Liver (tissue), 9 donors: ENCODE measurements around the gene SLC16A10. TPM values are rescaled to one million over a fixed set of nuclear protein-coding genes. Genes with fewer than 3 reads are reported as not detected.

Experiments used
- DNase-seq: peaks from one replicate; pipeline ENCODE4 v3.0.0-alpha.2; 2017; ENCODE audit warnings: low spot score
- H3K27ac ChIP-seq, 2 donors: one replicate each; pipeline ENCODE4 v1.7.0; 2013; ENCODE audit warnings: inconsistent platforms in 2 of 2, low read length in 2 of 2, control low read depth in 1 of 2, low read depth in 1 of 2, mild to moderate bottlenecking in 1 of 2
- H3K27me3 ChIP-seq, 4 donors: one replicate each; pipeline versions ENCODE4 v1.6.1 to v1.7.0; 2013; ENCODE audit warnings: low read length in 3 of 4, inconsistent platforms in 1 of 4, mild to moderate bottlenecking in 1 of 4, moderate library complexity in 1 of 4; ENCODE audit not compliant: control insufficient read depth in 4 of 4, insufficient read depth in 4 of 4
- H3K36me3 ChIP-seq, 4 donors: one replicate each; pipeline versions ENCODE4 v1.6.1 to v1.7.0; 2013; ENCODE audit warnings: low read length in 3 of 4, mild to moderate bottlenecking in 3 of 4, low read depth in 1 of 4, moderate library complexity in 1 of 4; ENCODE audit not compliant: control insufficient read depth in 4 of 4, insufficient read depth in 3 of 4
- H3K4me1 ChIP-seq, 4 donors: one replicate each; pipeline versions ENCODE4 v1.6.1 to v1.7.0; 2013; ENCODE audit warnings: low read length in 3 of 4, mild to moderate bottlenecking in 3 of 4, moderate library complexity in 1 of 4; ENCODE audit not compliant: control insufficient read depth in 4 of 4, insufficient read depth in 4 of 4
- H3K4me3 ChIP-seq, 3 donors: one replicate each; pipeline versions ENCODE4 v1.6.1 to v1.7.0; 2013; ENCODE audit warnings: low read length in 3 of 3, control low read depth in 1 of 3, low read depth in 1 of 3, mild to moderate bottlenecking in 1 of 3
- H3K9ac ChIP-seq, 2 donors: one replicate each; pipeline ENCODE4 v1.7.0; 2013; ENCODE audit warnings: low read length in 2 of 2, mild to moderate bottlenecking in 2 of 2, moderate library complexity in 2 of 2, control low read depth in 1 of 2, low read depth in 1 of 2
- H3K9me3 ChIP-seq, 4 donors: one replicate each; pipeline versions ENCODE4 v1.6.1 to v1.7.0; 2013; ENCODE audit warnings: low read length in 3 of 4; ENCODE audit not compliant: control insufficient read depth in 4 of 4
- ATF3 ChIP-seq: IDR thresholded peaks from 2 replicates; pipeline ENCODE4 v1.6.1; 2016; ENCODE audit warnings: antibody characterized with exemption
- EGR1 ChIP-seq, 2 donors: IDR thresholded peaks; 2 replicates each; pipeline ENCODE4 v1.6.1; 2016 to 2018; ENCODE audit warnings: antibody characterized with exemption in 2 of 2, low read depth in 2 of 2
- FOXA1 ChIP-seq: IDR thresholded peaks from 2 replicates; pipeline ENCODE4 v1.6.1; 2016; ENCODE audit warnings: antibody characterized with exemption
- FOXA2 ChIP-seq: IDR thresholded peaks from 2 replicates; pipeline ENCODE4 v1.6.1; 2016; ENCODE audit warnings: antibody characterized with exemption
- GABPA ChIP-seq, 2 donors: IDR thresholded peaks in 1 of 2; conservative IDR thresholded peaks in 1 of 2; 2 replicates each; pipeline ENCODE4 v1.6.1; 2016; ENCODE audit warnings: antibody characterized with exemption in 2 of 2, mild to moderate bottlenecking in 1 of 2, moderate library complexity in 1 of 2
- HNF4A ChIP-seq, 2 donors: conservative IDR thresholded peaks; 2 replicates each; pipeline ENCODE4 v1.6.1; 2016; ENCODE audit warnings: antibody characterized with exemption in 2 of 2, mild to moderate bottlenecking in 2 of 2
- HNF4G ChIP-seq: IDR thresholded peaks from 2 replicates; pipeline ENCODE4 v1.6.1; 2016; ENCODE audit warnings: antibody characterized with exemption
- JUND ChIP-seq, 2 donors: IDR thresholded peaks; 2 replicates each; pipeline ENCODE4 v1.6.1; 2016; ENCODE audit warnings: antibody characterized with exemption in 2 of 2
- MAX ChIP-seq: IDR thresholded peaks from 2 replicates; pipeline ENCODE4 v1.6.1; 2016; ENCODE audit warnings: antibody characterized with exemption
- RAD21 ChIP-seq, 2 donors: IDR thresholded peaks; 2 replicates each; pipeline ENCODE4 v1.6.1; 2016; ENCODE audit warnings: antibody characterized with exemption in 2 of 2, mild to moderate bottlenecking in 2 of 2
- REST ChIP-seq: IDR thresholded peaks from 2 replicates; pipeline ENCODE4 v1.6.1; 2016; ENCODE audit warnings: antibody characterized with exemption, mild to moderate bottlenecking
- RXRA ChIP-seq, 2 donors: IDR thresholded peaks; 2 replicates each; pipeline ENCODE4 v1.6.1; 2017 to 2018; ENCODE audit warnings: antibody characterized with exemption in 2 of 2, mild to moderate bottlenecking in 1 of 2
- TAF1 ChIP-seq: conservative IDR thresholded peaks from 2 replicates; pipeline ENCODE4 v1.6.1; 2016; ENCODE audit warnings: antibody characterized with exemption, mild to moderate bottlenecking
- ZBTB33 ChIP-seq: IDR thresholded peaks from 2 replicates; pipeline ENCODE4 v1.6.1; 2016; ENCODE audit warnings: antibody characterized with exemption
- WGBS: extraction: QIAGEN DNeasy Blood & Tissue Kit; methylation state at CpG from one replicate; pipeline ENCODE4 v1.1.7; 2013; 5-methylcytosine and 5-hydroxymethylcytosine counted together
- polyA plus RNA-seq, 2 donors: library from polyadenylated mRNA; stranded (reverse) in 1 of 2; unstranded in 1 of 2; fragments of 200-250 nt in 1 of 2; fragments of >200 nt in 1 of 2; fragmentation: Nextera tagmentation in 1 of 2; extraction: Ambion mirVana in 1 of 2; gene quantifications; one replicate each; pipeline versions ENCODE4 v1.2.1 to v1.2.3, GENCODE V29; 2013 to 2015
- total RNA-seq, 2 donors: library from RNA; depleted of rRNA; stranded (reverse); fragments of >200 nt; gene quantifications; one replicate each; pipeline ENCODE4 v1.2.3, GENCODE V29; 2014
- donor health status: healthy.
- donor health status: healthy.
- donor health status: healthy.
- donor health status: healthy.
- donor health status: healthy.

Gene SLC16A10
- total and polyA plus RNA-seq, 4 donors: 1.8 to 16.7 (median 8.4) TPM

GRCh38 chr6:111118826-111119225, 31.5 kb downstream of the SLC16A10 start:
- Histone ChIP-seq H3K4me1 (peaks cover 0 to 3% (median 0%) of the 10 kb centered on the region in 4 donors), H3K9ac (no peak overlapping the region), H3K27me3 (no peaks in the 10 kb centered on the region), H3K9me3 (no peaks in the 10 kb centered on the region), H3K4me3 (no peak overlapping the region), H3K27ac (no peak overlapping the region), H3K36me3 (no peaks in the 10 kb centered on the region)
- TF ChIP-seq JUND (IDR thresholded peaks at IDR 0.05) (no peak), GABPA (IDR thresholded peaks at IDR 0.05 in 1 of 2, conservative IDR thresholded peaks at IDR 0.05 in 1 of 2) (no peak), HNF4G (no peak), RXRA (IDR thresholded peaks at IDR 0.05) (no peak), TAF1 (no peak), EGR1 (IDR thresholded peaks at IDR 0.05; ENCODE audit: low read depth in 2 of 2) (no peak), FOXA1 (no peak), ATF3 (no peak), HNF4A (conservative IDR thresholded peaks at IDR 0.05) (no peak), FOXA2 (no peak)
- no peak for DNase-seq
- WGBS: 94% methylated on average over 2 of the region's 2 CpGs

- H3K4me3 ChIP-seq: no peak overlapping the region
- no peaks in the 10 kb centered on the region for H3K27me3 ChIP-seq
- H3K27ac ChIP-seq: no peak overlapping the region
Observed at GRCh38 chr6:111119571-111120329, 32.4 kb downstream of the SLC16A10 start.

More at GRCh38 chr6:111119571-111120329, 32.4 kb downstream of the SLC16A10 start:
- DNase-seq: no peak
- H3K9me3 ChIP-seq: no peaks in the 10 kb centered on the region
- no peak for TF ChIP-seq EGR1 (IDR thresholded peaks at IDR 0.05; ENCODE audit: low read depth in 2 of 2)
- no peak for TF ChIP-seq REST
- no peak for TF ChIP-seq MAX
- TF ChIP-seq RXRA (IDR thresholded peaks at IDR 0.05): no peak
- no peak for TF ChIP-seq ZBTB33
- no peak for TF ChIP-seq RAD21 (IDR thresholded peaks at IDR 0.05)
- TF ChIP-seq FOXA1: no peak
- no peak for TF ChIP-seq HNF4G
- TF ChIP-seq ATF3: no peak
- TF ChIP-seq GABPA (IDR thresholded peaks at IDR 0.05 in 1 of 2, conservative IDR thresholded peaks at IDR 0.05 in 1 of 2): no peak
- no peak overlapping the region for H3K9ac ChIP-seq
- WGBS: 90% methylated on average over 2 of the region's 2 CpGs
- H3K4me1 ChIP-seq: no peaks in the 10 kb centered on the region
- H3K36me3 ChIP-seq: no peaks in the 10 kb centered on the region
